Activated CD8-positive, alpha-beta T cell treated with anti-CD3 and anti-CD28 coated beads for 36 hours (primary cell): ENCODE measurements around the gene GJC3. TPM values are rescaled to one million over a fixed set of nuclear protein-coding genes. Genes with fewer than 3 reads are reported as not detected.

Source experiments
- ATAC-seq: fragments of 200-7000 bp; cut with Tn5 transposase; one replicate; pipeline ENCODE4 v1.10.0; 2021; ENCODE audit warnings: mild to moderate bottlenecking, moderate library complexity
- CTCF ChIA-PET: fragments of 350-600 bp; sonication (Branson Sonifier 250); formaldehyde crosslinking; loops from one replicate; lab custom pipeline; 2021; ENCODE audit warnings: antibody characterized with exemption; lab: Charles Lee
- POLR2A ChIA-PET: fragments of 350-600 bp; sonication (Branson Sonifier 250); formaldehyde crosslinking; loops from one replicate; lab custom pipeline; 2021; ENCODE audit warnings: antibody characterized with exemption; lab: Charles Lee
- DNase-seq: peaks from one replicate; pipeline ENCODE4 v3.0.0-alpha.2; 2020
- H3K27ac Mint-ChIP-seq: one replicate; pipeline ENCODE4 v1.8.0; 2021; ENCODE audit warnings: mild to moderate bottlenecking, mixed read lengths
- H3K27me3 Mint-ChIP-seq: one replicate; pipeline ENCODE4 v1.8.0; 2021; ENCODE audit warnings: mixed read lengths
- H3K36me3 Mint-ChIP-seq: one replicate; pipeline ENCODE4 v1.8.0; 2021; ENCODE audit warnings: low read depth, mixed read lengths
- H3K4me1 Mint-ChIP-seq: one replicate; pipeline ENCODE4 v1.8.0; 2021; ENCODE audit warnings: low read depth, mixed read lengths
- H3K4me3 Mint-ChIP-seq: one replicate; pipeline ENCODE4 v1.8.0; 2021; ENCODE audit warnings: mild to moderate bottlenecking, moderate library complexity, mixed read lengths
- H3K9me3 Mint-ChIP-seq: one replicate; pipeline ENCODE4 v1.8.0; 2021; ENCODE audit warnings: mixed read lengths
- intact Hi-C: fragments of 100-400 bp; cut with micrococcal nuclease; formaldehyde crosslinking; loops from one replicate; pipeline ENCODE4 v1.10.0; 2022
- total RNA-seq, 2 experiments: library from RNA; stranded (reverse); gene quantifications; one replicate each; pipeline ENCODE4 v1.2.3, GENCODE V29; 2021
- TF ChIP-seq, protein P1 (sequence below): fragments of 200-600 bp; IDR thresholded peaks from one replicate; pipeline ENCODE4 v1.8.0; 2022; ENCODE audit warnings: antibody characterized with exemption, mild to moderate bottlenecking

Gene GJC3
- total RNA-seq, 2 experiments from 2014 or later, result 0.41 to 0.47 TPM

- CTCF ChIA-PET, result no interaction called here
- Mint-ChIP-seq H3K27me3 (no peaks in the 10 kb centered on the region), H3K9me3 (no peaks in the 10 kb centered on the region), H3K4me1 (peaks cover 8% of the 10 kb centered on the region), H3K36me3 (peaks cover 55% of the 10 kb centered on the region), H3K4me3 (no peak overlapping the region), H3K27ac (no peak overlapping the region)
- intact Hi-C loops, result no loop called here
- TF ChIP-seq, protein P1, sequence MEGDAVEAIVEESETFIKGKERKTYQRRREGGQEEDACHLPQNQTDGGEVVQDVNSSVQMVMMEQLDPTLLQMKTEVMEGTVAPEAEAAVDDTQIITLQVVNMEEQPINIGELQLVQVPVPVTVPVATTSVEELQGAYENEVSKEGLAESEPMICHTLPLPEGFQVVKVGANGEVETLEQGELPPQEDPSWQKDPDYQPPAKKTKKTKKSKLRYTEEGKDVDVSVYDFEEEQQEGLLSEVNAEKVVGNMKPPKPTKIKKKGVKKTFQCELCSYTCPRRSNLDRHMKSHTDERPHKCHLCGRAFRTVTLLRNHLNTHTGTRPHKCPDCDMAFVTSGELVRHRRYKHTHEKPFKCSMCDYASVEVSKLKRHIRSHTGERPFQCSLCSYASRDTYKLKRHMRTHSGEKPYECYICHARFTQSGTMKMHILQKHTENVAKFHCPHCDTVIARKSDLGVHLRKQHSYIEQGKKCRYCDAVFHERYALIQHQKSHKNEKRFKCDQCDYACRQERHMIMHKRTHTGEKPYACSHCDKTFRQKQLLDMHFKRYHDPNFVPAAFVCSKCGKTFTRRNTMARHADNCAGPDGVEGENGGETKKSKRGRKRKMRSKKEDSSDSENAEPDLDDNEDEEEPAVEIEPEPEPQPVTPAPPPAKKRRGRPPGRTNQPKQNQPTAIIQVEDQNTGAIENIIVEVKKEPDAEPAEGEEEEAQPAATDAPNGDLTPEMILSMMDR, result no peak
- no peak for DNase-seq
- POLR2A ChIA-PET, result interaction anchor here (1.5 kb wide), 1 partner anchor 16 kb away, joined by 3 read pairs; no protein-coding TSS in a partner anchor
- ATAC-seq, result no peak
Observed at GRCh38 chr7:99901581-99901980, 27.8 kb downstream of the GJC3 start.

DNA sequence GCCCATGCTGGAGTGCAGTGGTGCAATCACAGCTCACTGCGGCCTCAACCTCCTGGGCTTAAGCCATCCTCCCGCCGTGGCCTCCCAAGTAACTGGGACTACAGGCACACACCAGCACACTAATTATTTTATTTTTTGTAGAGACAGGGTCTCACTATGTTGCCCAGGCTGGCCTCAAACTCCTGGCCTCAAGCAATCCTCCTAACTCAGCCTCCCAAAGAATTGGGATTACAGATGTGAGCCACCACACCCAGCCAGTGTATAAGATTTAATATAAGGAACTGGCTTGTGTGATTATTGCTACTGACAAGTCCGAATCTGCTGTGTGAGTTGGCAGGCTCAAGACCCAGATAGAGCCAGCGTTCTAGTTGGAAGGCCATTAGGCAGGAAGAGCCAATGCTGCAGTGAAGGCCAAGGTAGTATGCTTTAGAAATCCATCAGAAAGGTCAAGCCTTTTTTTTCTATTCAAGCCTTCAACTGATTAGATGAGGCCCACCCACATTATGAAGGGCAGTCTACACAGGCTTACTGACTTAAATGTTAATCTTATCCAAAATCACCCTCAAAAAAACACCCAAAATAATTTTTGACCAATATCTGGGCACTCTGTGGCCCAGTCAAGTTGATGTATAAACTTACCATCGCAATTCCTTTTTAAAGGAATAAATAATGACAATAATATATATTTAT, 29.4 kb downstream of the GJC3 start:
- Mint-ChIP-seq H3K4me3 (no peak overlapping the region), H3K9me3 (no peaks in the 10 kb centered on the region), H3K27ac (no peak overlapping the region), H3K36me3 (peaks cover 47% of the 10 kb centered on the region), H3K27me3 (no peaks in the 10 kb centered on the region), H3K4me1 (peaks cover 8% of the 10 kb centered on the region)
- TF ChIP-seq, protein P1, result no peak
- intact Hi-C loops, result no loop called here
- ChIA-PET POLR2A (no interaction called here), CTCF (no interaction called here)
- ATAC-seq, result no peak
- no peak for DNase-seq

DNA sequence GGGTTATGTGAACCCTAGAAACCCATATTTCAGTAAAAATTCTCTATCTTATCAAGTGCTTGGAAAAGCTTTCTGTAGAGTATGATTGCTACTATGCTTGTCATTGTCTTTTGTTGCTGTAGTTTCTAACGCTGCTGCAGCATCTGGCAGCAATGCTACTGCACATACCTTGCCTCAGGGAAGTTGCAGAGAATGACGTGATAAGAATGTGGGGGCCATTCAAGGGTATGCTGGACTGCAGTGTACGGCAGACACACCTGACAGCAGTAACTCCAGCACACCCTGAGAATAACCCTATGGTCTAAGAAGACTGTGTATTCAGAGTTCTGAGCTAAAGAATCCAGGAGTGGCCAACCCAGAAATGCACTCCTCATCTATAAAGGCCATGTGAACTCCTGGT, 30.6 kb downstream of the GJC3 start:
- no peaks in the 10 kb centered on the region for H3K9me3 Mint-ChIP-seq
- TF ChIP-seq, protein P1, result no peak
- no peaks in the 10 kb centered on the region for H3K27me3 Mint-ChIP-seq
- ChIA-PET POLR2A (no interaction called here), CTCF (no interaction called here)
- DNase-seq (no peak), ATAC-seq (no peak)
- intact Hi-C loops, result no loop called here
- peaks cover 8% of the 10 kb centered on the region for H3K4me1 Mint-ChIP-seq
- no peak overlapping the region for H3K4me3 Mint-ChIP-seq
- H3K36me3 Mint-ChIP-seq, result peaks cover 43% of the 10 kb centered on the region
- H3K27ac Mint-ChIP-seq, result no peak overlapping the region

DNA sequence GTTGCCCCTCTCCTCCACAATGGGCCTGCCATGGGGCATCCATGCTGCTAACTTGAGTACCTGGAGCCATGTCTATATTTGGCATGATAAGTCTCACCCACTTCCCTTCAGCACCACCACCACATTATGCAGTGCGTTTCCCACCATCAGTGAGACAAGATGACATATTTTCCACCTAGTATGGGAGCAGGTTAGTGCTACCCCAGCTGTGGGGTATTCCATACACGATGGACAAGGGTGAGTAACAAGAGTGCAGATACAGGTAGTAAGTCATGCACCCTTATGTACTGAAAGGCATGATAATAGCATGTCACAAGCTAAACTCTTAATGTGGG, 31.4 kb downstream of the GJC3 start:
- Mint-ChIP-seq H3K4me3 (no peak overlapping the region), H3K27ac (peak overlapping the region; percentile 68), H3K4me1 (peaks cover 8% of the 10 kb centered on the region), H3K36me3 (peaks cover 38% of the 10 kb centered on the region), H3K27me3 (no peaks in the 10 kb centered on the region), H3K9me3 (no peaks in the 10 kb centered on the region)
- TF ChIP-seq, protein P1, result no peak
- POLR2A ChIA-PET, result no interaction called here
- CTCF ChIA-PET, result interaction anchor here (1.2 kb wide), 1 partner anchor 10 kb away, joined by 3 read pairs; no protein-coding TSS in a partner anchor
- intact Hi-C loops, result no loop called here
- DNase-seq (no peak), ATAC-seq (peak; percentile 30)

GRCh38 chr7:99897322-99898022, 31.9 kb downstream of the GJC3 start:
- ATAC-seq (peak; percentile 45), DNase-seq (no peak)
- peaks cover 8% of the 10 kb centered on the region for H3K4me1 Mint-ChIP-seq
- H3K4me3 Mint-ChIP-seq, result no peak overlapping the region
- peaks cover 37% of the 10 kb centered on the region for H3K36me3 Mint-ChIP-seq
- CTCF ChIA-PET, result interaction anchor here (1.2 kb wide), 1 partner anchor 11 kb away, joined by 3 read pairs; no protein-coding TSS in a partner anchor
- intact Hi-C loops, result no loop called here
- no peaks in the 10 kb centered on the region for H3K27me3 Mint-ChIP-seq
- peak overlapping the region; percentile 68 for H3K27ac Mint-ChIP-seq
- H3K9me3 Mint-ChIP-seq, result no peaks in the 10 kb centered on the region
- TF ChIP-seq, protein P1, result no peak
- POLR2A ChIA-PET, result interaction anchor here (1.6 kb wide), 1 partner anchor 21 kb away, joined by 5 read pairs; the partner anchor contains the start of gene TRIM4
